Liver (tissue), 9 donors: ENCODE results near the gene NIPSNAP3A. TPM values are rescaled to one million over a fixed set of nuclear protein-coding genes. Genes with fewer than 3 reads are reported as not detected.
A peak's percentile ranks its signal among the peaks of the same experiment; 100 is the strongest.

ENCODE experiments used
- DNase-seq: peaks from one replicate; pipeline ENCODE4 v3.0.0-alpha.2; 2017; ENCODE audit warnings: low spot score
- H3K27ac ChIP-seq, 2 donors: one replicate each; pipeline ENCODE4 v1.7.0; 2013; ENCODE audit warnings: inconsistent platforms in 2 of 2, low read length in 2 of 2, control low read depth in 1 of 2, low read depth in 1 of 2, mild to moderate bottlenecking in 1 of 2
- H3K27me3 ChIP-seq, 4 donors: one replicate each; pipeline versions ENCODE4 v1.6.1 to v1.7.0; 2013; ENCODE audit warnings: low read length in 3 of 4, inconsistent platforms in 1 of 4, mild to moderate bottlenecking in 1 of 4, moderate library complexity in 1 of 4; ENCODE audit not compliant: control insufficient read depth in 4 of 4, insufficient read depth in 4 of 4
- H3K36me3 ChIP-seq, 4 donors: one replicate each; pipeline versions ENCODE4 v1.6.1 to v1.7.0; 2013; ENCODE audit warnings: low read length in 3 of 4, mild to moderate bottlenecking in 3 of 4, low read depth in 1 of 4, moderate library complexity in 1 of 4; ENCODE audit not compliant: control insufficient read depth in 4 of 4, insufficient read depth in 3 of 4
- H3K4me1 ChIP-seq, 4 donors: one replicate each; pipeline versions ENCODE4 v1.6.1 to v1.7.0; 2013; ENCODE audit warnings: low read length in 3 of 4, mild to moderate bottlenecking in 3 of 4, moderate library complexity in 1 of 4; ENCODE audit not compliant: control insufficient read depth in 4 of 4, insufficient read depth in 4 of 4
- H3K4me3 ChIP-seq, 3 donors: one replicate each; pipeline versions ENCODE4 v1.6.1 to v1.7.0; 2013; ENCODE audit warnings: low read length in 3 of 3, control low read depth in 1 of 3, low read depth in 1 of 3, mild to moderate bottlenecking in 1 of 3
- H3K9ac ChIP-seq, 2 donors: one replicate each; pipeline ENCODE4 v1.7.0; 2013; ENCODE audit warnings: low read length in 2 of 2, mild to moderate bottlenecking in 2 of 2, moderate library complexity in 2 of 2, control low read depth in 1 of 2, low read depth in 1 of 2
- H3K9me3 ChIP-seq, 4 donors: one replicate each; pipeline versions ENCODE4 v1.6.1 to v1.7.0; 2013; ENCODE audit warnings: low read length in 3 of 4; ENCODE audit not compliant: control insufficient read depth in 4 of 4
- EGR1 ChIP-seq, 2 donors: IDR thresholded peaks; 2 replicates each; pipeline ENCODE4 v1.6.1; 2016 to 2018; ENCODE audit warnings: antibody characterized with exemption in 2 of 2, low read depth in 2 of 2
- FOXA1 ChIP-seq: IDR thresholded peaks from 2 replicates; pipeline ENCODE4 v1.6.1; 2016; ENCODE audit warnings: antibody characterized with exemption
- GABPA ChIP-seq, 2 donors: IDR thresholded peaks in 1 of 2; conservative IDR thresholded peaks in 1 of 2; 2 replicates each; pipeline ENCODE4 v1.6.1; 2016; ENCODE audit warnings: antibody characterized with exemption in 2 of 2, mild to moderate bottlenecking in 1 of 2, moderate library complexity in 1 of 2
- HNF4G ChIP-seq: IDR thresholded peaks from 2 replicates; pipeline ENCODE4 v1.6.1; 2016; ENCODE audit warnings: antibody characterized with exemption
- JUND ChIP-seq, 2 donors: IDR thresholded peaks; 2 replicates each; pipeline ENCODE4 v1.6.1; 2016; ENCODE audit warnings: antibody characterized with exemption in 2 of 2
- NR2F2 ChIP-seq: IDR thresholded peaks from 2 replicates; pipeline ENCODE4 v1.6.1; 2016; ENCODE audit warnings: antibody characterized with exemption
- RXRA ChIP-seq, 2 donors: IDR thresholded peaks; 2 replicates each; pipeline ENCODE4 v1.6.1; 2017 to 2018; ENCODE audit warnings: antibody characterized with exemption in 2 of 2, mild to moderate bottlenecking in 1 of 2
- SP1 ChIP-seq: IDR thresholded peaks from 2 replicates; pipeline ENCODE4 v1.6.1; 2018; ENCODE audit warnings: antibody characterized with exemption, mild to moderate bottlenecking
- YY1 ChIP-seq: IDR thresholded peaks from 2 replicates; pipeline ENCODE4 v1.6.1; 2016; ENCODE audit warnings: antibody characterized with exemption, mild to moderate bottlenecking
- WGBS: extraction: QIAGEN DNeasy Blood & Tissue Kit; methylation state at CpG from one replicate; pipeline ENCODE4 v1.1.7; 2013; 5-methylcytosine and 5-hydroxymethylcytosine counted together
- polyA plus RNA-seq, 2 donors: library from polyadenylated mRNA; stranded (reverse) in 1 of 2; unstranded in 1 of 2; fragments of 200-250 nt in 1 of 2; fragments of >200 nt in 1 of 2; fragmentation: Nextera tagmentation in 1 of 2; extraction: Ambion mirVana in 1 of 2; gene quantifications; one replicate each; pipeline versions ENCODE4 v1.2.1 to v1.2.3, GENCODE V29; 2013 to 2015
- total RNA-seq, 2 donors: library from RNA; depleted of rRNA; stranded (reverse); fragments of >200 nt; gene quantifications; one replicate each; pipeline ENCODE4 v1.2.3, GENCODE V29; 2014
- TF ChIP-seq, protein P1 (sequence below): fragments of 150-350 bp; IDR thresholded peaks from 2 replicates; pipeline ENCODE4 v1.5.1; 2017; ENCODE audit warnings: improper control_type of control experiment, low read depth, low read length; ENCODE audit not compliant: missing input control
- TF ChIP-seq, protein P2 (sequence below): IDR thresholded peaks from 2 replicates; pipeline ENCODE4 v1.6.1; 2016; ENCODE audit warnings: antibody characterized with exemption
- TF ChIP-seq, protein P3 (sequence below): IDR thresholded peaks from 2 replicates; pipeline ENCODE4 v1.6.1; 2016; ENCODE audit warnings: antibody characterized with exemption, mild to moderate bottlenecking
- donor health status: healthy.
- donor health status: healthy.
- donor health status: healthy.
- donor health status: healthy.
- donor health status: healthy.

NIPSNAP3A gene
- total and polyA plus RNA-seq, 4 donors, result 18.7 to 41.2 (median 32.1) TPM

DNA sequence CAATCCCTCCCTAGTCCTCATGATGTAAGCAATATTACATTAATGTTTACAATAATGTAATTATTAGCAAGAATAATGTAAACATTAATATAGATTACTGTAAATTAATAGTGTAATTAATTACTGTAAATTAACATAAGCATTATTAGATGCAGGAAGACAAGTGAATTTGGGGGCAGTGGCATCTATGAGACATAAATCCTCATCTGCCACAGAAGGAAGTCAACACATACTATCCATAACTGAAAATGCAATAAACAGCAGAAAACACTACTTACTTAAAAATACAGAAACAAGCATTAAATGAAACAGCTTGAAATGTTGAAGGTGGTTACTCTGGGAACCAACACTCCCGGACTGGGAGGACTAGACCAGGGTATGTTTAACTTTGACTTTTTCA lies 685 bp upstream of the NIPSNAP3A start:
- no peaks in the 10 kb centered on the region for H3K9me3 ChIP-seq
- H3K27me3 ChIP-seq, result no peaks in the 10 kb centered on the region
- H3K4me1 ChIP-seq, result peaks cover 2 to 39% (median 23%) of the 10 kb centered on the region in 4 donors
- peaks cover 2 to 5% (median 4%) of the 10 kb centered on the region in 4 donors for H3K36me3 ChIP-seq
- no peak for DNase-seq
- peak overlapping the region; percentile 69 to 83 (median 70) for H3K4me3 ChIP-seq
- H3K9ac ChIP-seq, result peak overlapping the region; percentile 33 to 70
- TF ChIP-seq JUND (IDR thresholded peaks at IDR 0.05) (no peak), FOXA1 (no peak), EGR1 (IDR thresholded peaks at IDR 0.05; ENCODE audit: low read depth in 2 of 2) (no peak), YY1 (no peak), SP1 (no peak)
- TF ChIP-seq, protein P1, sequence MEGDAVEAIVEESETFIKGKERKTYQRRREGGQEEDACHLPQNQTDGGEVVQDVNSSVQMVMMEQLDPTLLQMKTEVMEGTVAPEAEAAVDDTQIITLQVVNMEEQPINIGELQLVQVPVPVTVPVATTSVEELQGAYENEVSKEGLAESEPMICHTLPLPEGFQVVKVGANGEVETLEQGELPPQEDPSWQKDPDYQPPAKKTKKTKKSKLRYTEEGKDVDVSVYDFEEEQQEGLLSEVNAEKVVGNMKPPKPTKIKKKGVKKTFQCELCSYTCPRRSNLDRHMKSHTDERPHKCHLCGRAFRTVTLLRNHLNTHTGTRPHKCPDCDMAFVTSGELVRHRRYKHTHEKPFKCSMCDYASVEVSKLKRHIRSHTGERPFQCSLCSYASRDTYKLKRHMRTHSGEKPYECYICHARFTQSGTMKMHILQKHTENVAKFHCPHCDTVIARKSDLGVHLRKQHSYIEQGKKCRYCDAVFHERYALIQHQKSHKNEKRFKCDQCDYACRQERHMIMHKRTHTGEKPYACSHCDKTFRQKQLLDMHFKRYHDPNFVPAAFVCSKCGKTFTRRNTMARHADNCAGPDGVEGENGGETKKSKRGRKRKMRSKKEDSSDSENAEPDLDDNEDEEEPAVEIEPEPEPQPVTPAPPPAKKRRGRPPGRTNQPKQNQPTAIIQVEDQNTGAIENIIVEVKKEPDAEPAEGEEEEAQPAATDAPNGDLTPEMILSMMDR, result no peak
- TF ChIP-seq, protein P2, sequence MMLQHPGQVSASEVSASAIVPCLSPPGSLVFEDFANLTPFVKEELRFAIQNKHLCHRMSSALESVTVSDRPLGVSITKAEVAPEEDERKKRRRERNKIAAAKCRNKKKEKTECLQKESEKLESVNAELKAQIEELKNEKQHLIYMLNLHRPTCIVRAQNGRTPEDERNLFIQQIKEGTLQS, result no peak
- WGBS, result 3% methylated on average over 1 of the region's 1 CpG
- H3K27ac ChIP-seq, result peak overlapping the region; percentile 48 to 86

DNA sequence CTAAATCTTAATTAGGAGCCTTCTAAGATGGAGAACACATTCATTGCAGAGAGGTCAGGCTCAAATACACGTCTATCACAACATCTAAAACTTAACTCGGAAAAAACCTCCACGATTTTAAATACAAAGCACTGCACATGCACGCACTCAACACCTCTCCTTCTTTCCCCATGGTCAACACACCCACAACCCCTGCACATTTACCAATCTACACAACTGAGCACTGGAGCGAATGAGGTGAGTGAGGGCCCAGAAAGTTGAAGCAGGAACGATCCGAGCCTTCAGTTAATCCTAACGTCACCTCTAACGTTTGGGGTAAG lies 278 bp upstream of the NIPSNAP3A start:
- H3K4me1 ChIP-seq, result peaks cover 1 to 38% (median 22%) of the 10 kb centered on the region in 4 donors
- peak overlapping the region; percentile 33 to 70 for H3K9ac ChIP-seq
- H3K27ac ChIP-seq, result peak overlapping the region; percentile 48 to 86
- H3K36me3 ChIP-seq, result peaks cover 2 to 7% (median 4%) of the 10 kb centered on the region in 4 donors
- TF ChIP-seq SP1, result no peak
- no peak for TF ChIP-seq HNF4G
- TF ChIP-seq, protein P3, sequence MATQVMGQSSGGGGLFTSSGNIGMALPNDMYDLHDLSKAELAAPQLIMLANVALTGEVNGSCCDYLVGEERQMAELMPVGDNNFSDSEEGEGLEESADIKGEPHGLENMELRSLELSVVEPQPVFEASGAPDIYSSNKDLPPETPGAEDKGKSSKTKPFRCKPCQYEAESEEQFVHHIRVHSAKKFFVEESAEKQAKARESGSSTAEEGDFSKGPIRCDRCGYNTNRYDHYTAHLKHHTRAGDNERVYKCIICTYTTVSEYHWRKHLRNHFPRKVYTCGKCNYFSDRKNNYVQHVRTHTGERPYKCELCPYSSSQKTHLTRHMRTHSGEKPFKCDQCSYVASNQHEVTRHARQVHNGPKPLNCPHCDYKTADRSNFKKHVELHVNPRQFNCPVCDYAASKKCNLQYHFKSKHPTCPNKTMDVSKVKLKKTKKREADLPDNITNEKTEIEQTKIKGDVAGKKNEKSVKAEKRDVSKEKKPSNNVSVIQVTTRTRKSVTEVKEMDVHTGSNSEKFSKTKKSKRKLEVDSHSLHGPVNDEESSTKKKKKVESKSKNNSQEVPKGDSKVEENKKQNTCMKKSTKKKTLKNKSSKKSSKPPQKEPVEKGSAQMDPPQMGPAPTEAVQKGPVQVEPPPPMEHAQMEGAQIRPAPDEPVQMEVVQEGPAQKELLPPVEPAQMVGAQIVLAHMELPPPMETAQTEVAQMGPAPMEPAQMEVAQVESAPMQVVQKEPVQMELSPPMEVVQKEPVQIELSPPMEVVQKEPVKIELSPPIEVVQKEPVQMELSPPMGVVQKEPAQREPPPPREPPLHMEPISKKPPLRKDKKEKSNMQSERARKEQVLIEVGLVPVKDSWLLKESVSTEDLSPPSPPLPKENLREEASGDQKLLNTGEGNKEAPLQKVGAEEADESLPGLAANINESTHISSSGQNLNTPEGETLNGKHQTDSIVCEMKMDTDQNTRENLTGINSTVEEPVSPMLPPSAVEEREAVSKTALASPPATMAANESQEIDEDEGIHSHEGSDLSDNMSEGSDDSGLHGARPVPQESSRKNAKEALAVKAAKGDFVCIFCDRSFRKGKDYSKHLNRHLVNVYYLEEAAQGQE, result no peak
- no peak for TF ChIP-seq NR2F2
- TF ChIP-seq RXRA (IDR thresholded peaks at IDR 0.05), result no peak
- TF ChIP-seq GABPA (IDR thresholded peaks at IDR 0.05 in 1 of 2, conservative IDR thresholded peaks at IDR 0.05 in 1 of 2), result no peak
- TF ChIP-seq YY1, result no peak
- no peak for TF ChIP-seq FOXA1
- DNase-seq, result no peak
- 0% methylated on average over 9 of the region's 9 CpGs for WGBS
- no peaks in the 10 kb centered on the region for H3K9me3 ChIP-seq
- H3K4me3 ChIP-seq, result peak overlapping the region; percentile 69 to 83 (median 70)
- no peaks in the 10 kb centered on the region for H3K27me3 ChIP-seq
